GM21423 (cell line): ENCODE results near the gene PARD3.
"Not testable (repeated sequence)": the region's sequence is repeated elsewhere in the genome, so short reads cannot be mapped to it uniquely, and the experiment has no call there.

ENCODE experiments used
- ATAC-seq: cut with Tn5 transposase; IDR thresholded peaks from one replicate; pipeline ENCODE4 v1.9.1; 2021; ENCODE audit warnings: mild to moderate bottlenecking, moderate library complexity; ENCODE audit not compliant: unreplicated experiment

Gene PARD3

GRCh38 chr10:34768972-34769330 is 46.1 kb downstream of the PARD3 start:
- ATAC-seq = no peak

- ATAC-seq = no peak
Measured at GRCh38 chr10:34768261-34768971, 46.7 kb downstream of the PARD3 start.

- no peak for ATAC-seq
Measured at GRCh38 chr10:34766811-34767494, 48.1 kb downstream of the PARD3 start.

GRCh38 chr10:34766266-34766600 is 48.9 kb downstream of the PARD3 start:
- ATAC-seq = no peak

- no peak for ATAC-seq
Measured at GRCh38 chr10:34764472-34764946, 50.6 kb downstream of the PARD3 start.

GRCh38 chr10:34762603-34763299 is 52.3 kb downstream of the PARD3 start:
- ATAC-seq = no peak

GRCh38 chr10:34762156-34762555 is 52.9 kb downstream of the PARD3 start:
- ATAC-seq = no peak

- ATAC-seq = no peak
Measured at GRCh38 chr10:34761453-34761852, 53.6 kb downstream of the PARD3 start.

GRCh38 chr10:34760606-34761005 is 54.5 kb downstream of the PARD3 start:
- no peak for ATAC-seq

- no peak for ATAC-seq
Measured at GRCh38 chr10:34759837-34760215, 55.3 kb downstream of the PARD3 start.

- ATAC-seq = no peak
Measured at GRCh38 chr10:34759161-34759836, 55.8 kb downstream of the PARD3 start.

- ATAC-seq = peak; percentile 66
Measured at GRCh38 chr10:34758447-34758996, 56.6 kb downstream of the PARD3 start.

- no peak for ATAC-seq
Measured at GRCh38 chr10:34757933-34758332, 57.2 kb downstream of the PARD3 start.

- ATAC-seq = not testable (repeated sequence)
Measured at GRCh38 chr10:34757181-34757580, 57.9 kb downstream of the PARD3 start.

GRCh38 chr10:34756584-34756983 is 58.5 kb downstream of the PARD3 start:
- no peak for ATAC-seq

GRCh38 chr10:34753014-34753757 is 61.9 kb downstream of the PARD3 start:
- ATAC-seq = no peak

GRCh38 chr10:34751272-34751671 is 63.8 kb downstream of the PARD3 start:
- ATAC-seq = no peak

- ATAC-seq = not testable (repeated sequence)
Measured at GRCh38 chr10:34750795-34751194, 64.3 kb downstream of the PARD3 start.

- ATAC-seq = no peak
Measured at GRCh38 chr10:34748767-34749166, 66.3 kb downstream of the PARD3 start.

- ATAC-seq = no peak
Measured at GRCh38 chr10:34748357-34748756, 66.7 kb downstream of the PARD3 start.
